ENCODE measurements around the gene INTS13.
A peak's percentile ranks its signal among the peaks of the same experiment; 100 is the strongest.

Gene INTS13

DNA sequence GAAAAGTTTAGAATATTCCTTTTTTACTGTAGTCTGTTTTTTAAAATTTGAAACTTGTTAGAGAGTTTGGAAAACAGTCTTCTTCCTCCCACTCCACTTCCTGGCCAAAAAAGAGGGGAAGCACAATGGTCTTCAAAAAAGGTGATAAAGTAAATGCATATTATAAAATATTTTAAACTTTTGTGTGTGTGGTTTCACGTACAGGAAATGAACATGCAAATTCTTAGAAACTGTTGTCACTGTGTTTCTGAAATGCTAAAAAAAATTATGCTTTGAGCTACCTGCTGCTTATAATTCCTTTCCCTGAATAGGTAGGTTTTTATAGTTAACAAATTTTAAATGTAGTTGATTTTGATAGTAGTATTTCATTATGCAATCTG lies 3.4 kb upstream of the INTS13 start:
- DNase-seq (ENCODE audit: low spot score in 2 of 2), result no peak
- Histone ChIP-seq H3K27me3 (ENCODE audit: low read depth) (no peaks in the 10 kb centered on the region), H3K36me3 (replicated peaks) (0 out of 2 replicates have a peak, but pooled peaks cover 3% of the 10 kb centered on the region), H3K9me3 (no peaks in the 10 kb centered on the region; the same call in 1 of the 2 replicates), H3K4me3 (no peak overlapping the region), H3K4me1 (peaks cover 10% of the 10 kb centered on the region)
- in situ Hi-C loops (cut with MboI; ENCODE audit: low sequenced_read_pairs), result no loop called here

DNA sequence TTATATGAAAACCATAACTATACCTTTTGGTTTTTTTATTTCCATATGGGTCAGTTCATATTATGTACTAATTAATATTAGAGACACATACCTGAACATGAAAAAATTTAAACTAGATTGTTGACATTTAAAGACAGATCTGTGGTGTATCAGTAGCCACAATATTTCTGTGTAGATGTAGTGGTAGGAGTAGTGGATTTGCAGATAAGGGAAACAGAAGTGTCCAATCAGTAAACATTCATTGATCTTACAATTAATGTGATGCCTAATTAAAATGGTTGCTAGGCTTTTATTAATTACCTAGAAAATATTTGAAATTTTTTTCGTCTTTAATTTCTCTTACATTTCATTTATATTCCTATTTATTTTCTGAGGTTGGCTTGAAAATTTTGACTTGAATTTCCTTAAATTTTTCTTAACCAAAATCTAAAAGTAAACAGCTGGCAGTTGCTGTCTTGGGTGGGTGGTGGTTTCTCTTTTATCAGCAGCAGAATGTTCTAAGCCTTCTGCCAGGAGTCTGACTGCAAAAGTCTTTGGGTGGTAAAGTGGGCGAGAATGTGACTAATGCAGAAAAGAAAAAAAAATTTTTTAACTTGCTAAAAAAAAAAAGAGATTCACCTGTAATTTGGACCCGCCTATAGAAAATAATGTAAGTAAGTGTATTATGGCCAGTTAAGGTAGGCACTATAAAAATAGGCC lies 2.9 kb upstream of the INTS13 start:
- H3K4me3 ChIP-seq, result no peak overlapping the region
- H3K27me3 ChIP-seq (ENCODE audit: low read depth), result no peaks in the 10 kb centered on the region
- no peak for DNase-seq (ENCODE audit: low spot score in 2 of 2)
- 0 out of 2 replicates have a peak, but pooled peaks cover 3% of the 10 kb centered on the region for H3K36me3 ChIP-seq (replicated peaks)
- peaks cover 10% of the 10 kb centered on the region for H3K4me1 ChIP-seq
- in situ Hi-C loops (cut with MboI; ENCODE audit: low sequenced_read_pairs), result no loop called here
- no peaks in the 10 kb centered on the region; the same call in 1 of the 2 replicates for H3K9me3 ChIP-seq

DNA sequence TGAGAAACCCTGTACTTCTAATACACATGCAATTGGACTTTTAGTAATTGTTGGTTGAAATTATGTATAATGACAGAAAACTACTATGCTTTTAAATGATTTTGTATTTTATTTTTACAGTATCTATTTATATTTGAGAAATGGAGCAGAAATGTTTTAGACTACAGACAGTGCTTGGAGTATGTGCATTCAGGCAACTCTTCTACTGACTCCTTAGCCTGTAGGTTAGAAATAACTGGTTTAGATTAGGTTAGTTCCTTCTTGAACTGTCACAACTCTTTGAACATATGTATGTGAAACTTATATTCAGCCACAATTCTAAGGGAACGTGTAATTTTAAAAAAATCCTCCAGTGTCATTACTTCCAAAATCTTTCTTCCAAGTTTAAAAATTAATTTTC lies 2.2 kb upstream of the INTS13 start:
- Histone ChIP-seq H3K27me3 (ENCODE audit: low read depth) (no peaks in the 10 kb centered on the region), H3K36me3 (replicated peaks) (0 out of 2 replicates have a peak, but pooled peaks cover 3% of the 10 kb centered on the region), H3K4me3 (peak overlapping the region; percentile 93), H3K9me3 (no peaks in the 10 kb centered on the region), H3K4me1 (peaks cover 10% of the 10 kb centered on the region)
- no peak for DNase-seq (ENCODE audit: low spot score in 2 of 2)
- in situ Hi-C loops (cut with MboI; ENCODE audit: low sequenced_read_pairs), result no loop called here

DNA sequence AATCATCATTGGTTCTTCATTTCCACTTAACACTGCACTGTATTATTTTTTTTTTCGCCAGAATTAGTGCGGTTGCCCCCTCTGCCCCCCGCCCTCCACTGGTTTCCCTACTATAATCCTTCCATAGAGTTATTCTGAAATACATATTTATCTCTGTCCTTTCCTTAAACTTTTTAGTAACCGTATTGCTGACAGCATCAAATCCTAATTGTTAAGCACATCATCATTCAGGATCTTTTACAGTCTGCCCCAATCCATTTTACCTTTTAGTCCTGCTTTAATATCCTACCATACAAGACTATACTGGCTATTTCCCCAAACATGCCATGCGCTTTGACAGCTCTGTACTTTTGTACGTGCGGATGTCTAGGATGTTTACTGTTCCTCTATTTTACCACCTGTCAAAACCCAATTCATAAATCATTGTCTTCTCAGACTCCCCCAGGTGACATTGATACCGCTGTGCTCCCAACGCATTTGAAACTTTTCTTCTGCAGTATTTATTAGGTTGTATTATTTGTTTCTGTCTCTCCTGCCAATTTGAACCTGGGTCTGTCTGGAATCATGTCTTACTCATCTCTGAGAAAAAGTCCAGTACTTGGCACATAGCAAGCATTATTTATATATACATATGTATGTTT lies 1.5 kb upstream of the INTS13 start:
- in situ Hi-C loops (cut with MboI; ENCODE audit: low sequenced_read_pairs), result no loop called here
- Histone ChIP-seq H3K9me3 (no peaks in the 10 kb centered on the region), H3K4me1 (peaks cover 10% of the 10 kb centered on the region), H3K27me3 (ENCODE audit: low read depth) (no peaks in the 10 kb centered on the region), H3K36me3 (replicated peaks) (peaks cover 3% of the 10 kb centered on the region; the same call in 1 of the 2 replicates), H3K4me3 (peak overlapping the region; percentile 93)
- DNase-seq (ENCODE audit: low spot score in 2 of 2), result no peak

DNA sequence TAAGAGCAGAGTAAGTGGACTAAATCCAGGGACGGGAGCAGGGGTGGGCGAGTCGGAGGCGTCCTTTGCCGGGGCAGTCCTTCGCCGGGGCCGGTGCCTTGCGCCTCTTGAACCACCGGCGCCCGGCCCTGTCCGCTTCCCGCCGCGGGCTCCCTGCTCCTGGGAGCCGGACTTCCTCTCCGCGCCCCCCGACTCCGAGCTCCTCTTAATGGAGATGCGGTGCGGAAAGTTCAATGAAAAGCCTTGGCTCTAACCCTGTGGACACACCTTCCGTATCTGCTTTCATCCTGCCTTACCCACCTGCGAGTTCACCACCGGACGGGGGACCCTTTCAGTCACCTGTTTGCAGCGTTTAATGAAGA lies 901 bp upstream of the INTS13 start:
- Histone ChIP-seq H3K27me3 (ENCODE audit: low read depth) (no peaks in the 10 kb centered on the region), H3K9me3 (no peaks in the 10 kb centered on the region), H3K4me3 (peak overlapping the region; percentile 93), H3K4me1 (peaks cover 10% of the 10 kb centered on the region), H3K36me3 (replicated peaks) (peaks cover 3% of the 10 kb centered on the region; the same call in 1 of the 2 replicates)
- in situ Hi-C loops (cut with MboI; ENCODE audit: low sequenced_read_pairs), result no loop called here
- DNase-seq (ENCODE audit: low spot score in 2 of 2), result no peak

DNA sequence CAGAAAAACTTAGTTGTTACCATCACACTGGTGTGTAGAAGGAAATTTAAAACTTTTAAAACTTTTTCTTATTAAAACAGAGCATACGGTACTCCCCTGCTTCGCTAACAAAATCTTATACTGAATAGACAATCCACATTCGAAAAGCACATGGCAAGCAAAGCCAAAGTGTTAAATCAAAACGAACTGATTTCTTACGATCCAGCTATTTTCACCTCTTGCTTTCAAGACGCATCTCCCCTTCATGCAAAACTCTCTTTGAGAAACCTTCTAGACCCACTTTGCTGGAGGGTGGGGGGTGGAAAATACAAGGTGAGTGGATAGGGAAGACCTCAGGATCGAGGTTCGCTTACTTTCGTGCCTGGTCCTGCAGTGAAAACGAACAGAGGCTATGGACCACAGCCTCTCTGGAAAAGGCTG lies 328 bp downstream of the INTS13 start:
- Histone ChIP-seq H3K9me3 (no peaks in the 10 kb centered on the region), H3K4me1 (peaks cover 10% of the 10 kb centered on the region), H3K27me3 (ENCODE audit: low read depth) (no peaks in the 10 kb centered on the region), H3K4me3 (peak overlapping the region; percentile 93), H3K36me3 (replicated peaks) (peaks cover 3% of the 10 kb centered on the region; the same call in 1 of the 2 replicates)
- in situ Hi-C loops (cut with MboI; ENCODE audit: low sequenced_read_pairs), result no loop called here
- no peak for DNase-seq (ENCODE audit: low spot score in 2 of 2)

DNA sequence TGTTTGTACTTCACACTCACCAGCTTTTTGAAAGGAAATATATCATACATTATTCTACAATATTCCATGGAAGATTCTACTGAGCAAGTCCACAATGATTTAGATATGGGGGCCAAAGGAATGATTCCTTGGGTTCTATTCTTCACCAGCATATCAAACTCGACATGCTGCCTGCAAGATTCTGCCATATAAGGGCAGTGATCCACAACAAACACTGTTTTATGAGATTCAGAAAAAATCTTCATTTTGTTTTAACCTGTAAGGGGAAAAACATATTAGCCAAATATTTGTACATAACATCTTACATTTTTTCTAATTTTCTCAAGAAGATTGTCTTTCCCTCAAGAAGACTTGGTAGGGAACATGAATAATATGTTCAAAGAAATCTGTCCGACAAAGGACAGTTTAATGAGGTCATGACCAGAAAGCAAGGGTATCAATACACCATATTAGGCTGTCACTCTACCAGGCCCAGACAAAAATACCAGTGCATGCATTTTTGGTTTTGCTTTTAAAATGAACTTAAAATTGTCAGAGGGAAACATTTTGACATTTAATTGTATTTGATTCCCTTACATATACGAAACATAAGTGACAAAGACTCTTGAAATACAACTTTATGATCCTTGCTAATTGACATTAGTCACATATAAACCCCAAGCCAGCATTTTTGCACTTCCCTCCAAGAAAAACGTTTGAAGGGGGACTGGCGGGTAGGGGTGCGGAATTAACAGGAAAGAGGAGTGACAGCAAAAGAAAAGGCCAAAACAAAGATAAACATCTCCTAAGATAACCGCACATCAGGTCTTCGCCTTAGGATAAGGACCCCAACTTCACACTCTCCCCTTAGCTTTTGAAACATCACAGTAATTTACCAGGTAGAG lies 980 bp downstream of the INTS13 start:
- Histone ChIP-seq H3K27me3 (ENCODE audit: low read depth) (no peaks in the 10 kb centered on the region), H3K9me3 (no peaks in the 10 kb centered on the region), H3K36me3 (replicated peaks) (peaks cover 3% of the 10 kb centered on the region; the same call in 1 of the 2 replicates), H3K4me1 (peaks cover 10% of the 10 kb centered on the region), H3K4me3 (peak overlapping the region; percentile 93)
- in situ Hi-C loops (cut with MboI; ENCODE audit: low sequenced_read_pairs), result no loop called here
- peak in 1 of 2 experiments; percentile 15 for DNase-seq (ENCODE audit: low spot score in 2 of 2)

DNA sequence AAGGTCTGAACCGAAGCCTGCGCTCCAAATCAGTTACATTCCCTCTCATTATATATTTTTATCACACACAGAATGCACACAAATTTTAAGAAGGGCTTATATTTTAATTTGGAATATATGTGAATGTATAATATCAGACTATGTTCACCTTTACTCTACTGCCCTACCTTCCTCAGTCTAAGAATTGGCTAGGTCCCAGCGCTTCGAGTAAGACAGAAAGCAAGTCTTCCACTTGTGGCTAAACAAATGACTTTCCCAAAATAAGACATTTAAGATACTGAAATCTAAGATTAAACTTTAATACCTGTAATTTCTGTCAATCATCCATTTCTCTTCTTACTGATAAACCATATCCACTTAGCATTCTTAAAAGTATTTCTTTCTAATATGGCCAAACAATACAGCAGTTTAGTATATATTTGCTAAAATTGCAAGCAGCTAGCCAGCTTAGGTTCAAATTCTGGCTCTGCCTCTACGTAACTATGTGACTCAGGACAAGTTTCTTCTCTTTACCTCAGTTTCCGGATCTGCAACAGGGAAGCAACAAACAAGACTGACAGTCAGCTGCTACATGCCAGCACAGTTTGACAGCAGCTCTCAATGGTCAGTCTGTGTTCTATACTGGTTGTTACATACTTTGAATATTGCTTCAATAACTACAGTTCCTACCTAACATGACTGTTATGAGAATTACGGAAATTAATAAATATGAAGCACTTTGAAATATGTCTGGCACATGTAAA lies 2.0 kb downstream of the INTS13 start:
- H3K36me3 ChIP-seq (replicated peaks), result peaks cover 7% of the 10 kb centered on the region
- peaks cover 10% of the 10 kb centered on the region for H3K4me1 ChIP-seq
- in situ Hi-C loops (cut with MboI; ENCODE audit: low sequenced_read_pairs), result no loop called here
- no peaks in the 10 kb centered on the region for H3K9me3 ChIP-seq
- no peak for DNase-seq (ENCODE audit: low spot score in 2 of 2)
- H3K4me3 ChIP-seq, result peak overlapping the region; percentile 93
- no peaks in the 10 kb centered on the region for H3K27me3 ChIP-seq (ENCODE audit: low read depth)

DNA sequence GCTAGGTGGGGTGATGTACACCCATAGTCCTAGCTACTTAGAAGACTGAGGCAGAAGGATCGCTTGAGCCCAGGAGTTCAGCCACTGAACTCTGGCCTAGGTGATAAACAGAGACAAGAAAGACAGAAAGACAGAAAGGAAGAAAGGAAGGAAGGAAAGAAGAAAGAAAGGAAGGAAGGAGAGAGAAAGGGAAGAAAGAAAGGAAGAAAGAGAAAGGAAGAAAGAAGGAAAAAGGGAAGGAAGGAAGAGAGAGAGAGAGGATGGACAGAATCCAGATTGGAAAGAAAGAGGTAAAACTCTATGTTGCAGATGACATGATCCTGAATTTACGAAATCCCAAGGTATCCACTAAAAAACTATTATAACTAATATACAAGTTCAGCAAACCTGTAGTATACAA lies 8.2 kb downstream of the INTS13 start:
- no peak overlapping the region for H3K4me3 ChIP-seq
- peaks cover 31% of the 10 kb centered on the region for H3K36me3 ChIP-seq (replicated peaks)
- no peak for DNase-seq (ENCODE audit: low spot score in 2 of 2)
- H3K9me3 ChIP-seq, result no peaks in the 10 kb centered on the region
- H3K4me1 ChIP-seq, result no peaks in the 10 kb centered on the region; the same call in none of the 2 replicates
- in situ Hi-C loops (cut with MboI; ENCODE audit: low sequenced_read_pairs), result no loop called here
- no peaks in the 10 kb centered on the region for H3K27me3 ChIP-seq (ENCODE audit: low read depth)

DNA sequence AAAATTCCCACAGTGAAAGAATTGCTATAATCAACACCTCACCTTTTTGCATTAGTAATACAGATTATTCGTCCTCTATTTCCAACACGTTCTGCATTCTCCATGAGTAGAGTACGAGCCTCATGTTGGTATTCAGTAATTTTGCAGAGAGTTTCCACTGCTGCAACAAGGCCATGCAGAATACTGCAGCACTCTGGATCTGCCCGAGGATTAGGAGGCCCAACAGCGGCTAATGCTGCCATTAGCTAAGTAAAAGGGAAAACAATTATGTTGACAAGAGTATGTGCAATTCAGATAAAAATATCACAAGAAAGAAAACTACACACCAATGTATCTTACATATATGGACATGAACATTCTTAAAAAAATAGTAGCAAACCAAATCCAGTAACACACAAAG lies 9.1 kb downstream of the INTS13 start:
- no peak for DNase-seq (ENCODE audit: low spot score in 2 of 2)
- in situ Hi-C loops (cut with MboI; ENCODE audit: low sequenced_read_pairs), result no loop called here
- H3K27me3 ChIP-seq (ENCODE audit: low read depth), result no peaks in the 10 kb centered on the region
- no peaks in the 10 kb centered on the region; the same call in none of the 2 replicates for H3K4me1 ChIP-seq
- H3K36me3 ChIP-seq (replicated peaks), result peaks cover 40% of the 10 kb centered on the region
- no peak overlapping the region for H3K4me3 ChIP-seq
- H3K9me3 ChIP-seq, result no peaks in the 10 kb centered on the region

DNA sequence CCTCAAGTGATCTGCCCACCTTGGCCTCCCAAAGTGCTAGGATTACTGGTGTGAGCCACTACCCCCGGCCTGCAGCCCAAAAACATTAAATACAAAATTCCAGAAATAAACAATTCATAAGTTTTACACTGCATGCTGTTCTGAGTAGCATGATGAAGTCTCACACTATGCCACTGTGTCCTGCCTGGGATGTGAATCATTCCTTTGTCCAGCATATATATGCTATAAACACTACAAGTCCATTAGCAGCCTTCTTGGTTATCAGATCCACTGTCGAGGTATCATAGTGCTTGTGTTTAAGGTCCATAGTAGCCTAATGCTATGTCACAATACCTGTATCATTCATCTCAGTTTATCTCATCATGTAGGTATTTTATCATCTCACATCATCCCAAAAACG lies 15.9 kb downstream of the INTS13 start:
- in situ Hi-C loops (cut with MboI; ENCODE audit: low sequenced_read_pairs), result no loop called here
- Histone ChIP-seq H3K4me3 (no peak overlapping the region), H3K9me3 (no peaks in the 10 kb centered on the region), H3K27me3 (ENCODE audit: low read depth) (no peaks in the 10 kb centered on the region), H3K4me1 (peaks cover 11% of the 10 kb centered on the region), H3K36me3 (replicated peaks) (peaks cover 43% of the 10 kb centered on the region)
- DNase-seq (ENCODE audit: low spot score in 2 of 2), result no peak

DNA sequence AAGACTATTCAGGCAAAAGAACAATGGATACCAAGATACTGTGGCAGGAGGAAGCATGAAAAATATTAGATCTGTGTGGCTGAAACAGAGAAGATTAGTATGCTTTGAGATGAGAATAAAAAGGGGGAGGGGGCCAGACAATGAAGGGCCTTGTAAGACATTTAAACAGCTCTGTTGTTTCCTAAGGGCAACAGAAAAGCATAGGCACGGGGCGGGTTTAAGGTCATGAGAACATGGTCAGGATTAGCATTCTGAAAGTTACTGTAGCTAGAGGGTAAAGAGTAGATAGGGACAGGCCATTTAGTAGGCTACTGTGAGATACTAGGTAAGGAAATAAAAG lies 18.6 kb downstream of the INTS13 start:
- Histone ChIP-seq H3K4me3 (no peak overlapping the region), H3K9me3 (no peaks in the 10 kb centered on the region), H3K27me3 (ENCODE audit: low read depth) (no peaks in the 10 kb centered on the region), H3K36me3 (replicated peaks) (peaks cover 38% of the 10 kb centered on the region), H3K4me1 (peaks cover 11% of the 10 kb centered on the region)
- in situ Hi-C loops (cut with MboI; ENCODE audit: low sequenced_read_pairs), result no loop called here
- peak; percentile 49 to 54 for DNase-seq (ENCODE audit: low spot score in 2 of 2)

Data from HAP-1 (cell line).